Measurements from ENCODE around the gene COL26A1.

Gene COL26A1

DNA sequence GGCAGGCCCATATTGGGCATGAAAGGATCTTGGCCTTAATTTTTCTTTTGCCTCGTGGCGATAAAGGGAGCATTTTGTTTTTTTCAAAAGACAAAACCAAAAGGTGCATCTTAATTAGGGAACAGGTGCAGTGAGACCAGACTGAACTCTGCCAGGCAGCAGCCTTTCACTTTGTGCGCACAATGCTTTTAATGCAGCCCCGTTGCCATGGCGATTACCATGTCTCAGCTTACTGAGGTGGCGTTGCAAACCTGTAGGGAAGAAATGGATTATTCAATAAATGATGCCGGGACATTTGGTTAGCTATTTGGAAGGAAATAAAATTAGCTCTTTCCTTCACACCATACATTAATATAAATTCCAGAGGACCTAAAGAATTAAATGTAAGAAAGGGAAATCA lies 204.6 kb downstream of the COL26A1 start:
- Histone ChIP-seq H3K4ac (ENCODE audit: low read depth, low read length) (no peak overlapping the region), H3K36me3 (ENCODE audit: control insufficient read depth in 1 of 2, insufficient read depth in 2 of 2, low read length in 2 of 2) (no peaks in the 10 kb centered on the region), H4K91ac (ENCODE audit: low read depth, low read length) (no peak overlapping the region), H3K9me3 (ENCODE audit: insufficient read depth, low read depth, low read length) (peaks cover 4% of the 10 kb centered on the region), H3K14ac (ENCODE audit: low read length) (no peak overlapping the region), H3K23ac (ENCODE audit: low read length) (no peak overlapping the region), H3K79me1 (ENCODE audit: low read length) (no peaks in the 10 kb centered on the region), H3K4me1 (ENCODE audit: control insufficient read depth in 1 of 2, insufficient read depth in 2 of 2, low read length in 2 of 2) (peaks cover 0 to 6% of the 10 kb centered on the region in 2 experiments), H4K8ac (ENCODE audit: low read depth, low read length) (no peak overlapping the region), H3K18ac (ENCODE audit: low read length) (no peak overlapping the region), H3K4me3 (ENCODE audit: low read depth, low read length) (no peak overlapping the region), H2BK120ac (ENCODE audit: insufficient read depth, low read length, poor library complexity) (no peak overlapping the region), H2AFZ (ENCODE audit: insufficient read depth, low read length, poor library complexity) (no peak overlapping the region), H3K4me2 (ENCODE audit: low read length) (no peak overlapping the region), H3K79me2 (ENCODE audit: control insufficient read depth, insufficient read depth, low read length, poor library complexity) (no peaks in the 10 kb centered on the region), H4K12ac (ENCODE audit: low read depth, low read length) (no peak overlapping the region), H3K27ac (ENCODE audit: low read depth, low read length) (no peak overlapping the region), H2BK5ac (ENCODE audit: low read depth, low read length, poor library complexity) (no peak overlapping the region), H3K9ac (ENCODE audit: low read length) (no peak overlapping the region), H3K27me3 (ENCODE audit: insufficient read depth, low read length) (no peaks in the 10 kb centered on the region), H2AK5ac (ENCODE audit: low read length) (no peak overlapping the region), H2BK12ac (ENCODE audit: low read length) (no peak overlapping the region)
- no CpG with 5 or more reads among the region's 7 CpGs for WGBS (ENCODE audit: extremely low coverage, insufficient coverage, insufficient read length)
- no peak for DNase-seq

DNA sequence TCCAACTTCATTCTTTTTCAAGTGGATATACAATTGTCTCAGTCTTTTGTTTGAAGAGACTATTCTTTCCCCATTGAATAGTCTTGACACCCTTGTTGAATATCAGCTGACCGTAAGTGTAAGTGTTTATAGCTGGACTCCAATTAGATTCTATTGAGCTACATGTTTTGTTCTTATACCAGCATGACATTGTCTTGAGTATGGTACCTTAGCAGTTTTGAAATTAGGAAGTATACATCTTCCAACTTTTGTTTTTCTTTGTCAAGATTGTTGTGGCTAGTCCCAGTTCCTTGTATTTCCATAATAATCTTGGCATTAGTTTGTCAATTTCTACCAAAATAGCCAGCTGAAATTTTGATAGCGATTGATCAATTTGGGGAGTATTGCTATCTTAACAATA lies 209.5 kb downstream of the COL26A1 start:
- no peaks in the 10 kb centered on the region for H3K27me3 ChIP-seq (ENCODE audit: insufficient read depth, low read length)
- H3K4me3 ChIP-seq (ENCODE audit: low read depth, low read length) = no peak overlapping the region
- H3K4me2 ChIP-seq (ENCODE audit: low read length) = no peak overlapping the region
- H4K8ac ChIP-seq (ENCODE audit: low read depth, low read length) = no peak overlapping the region
- H2BK120ac ChIP-seq (ENCODE audit: insufficient read depth, low read length, poor library complexity) = no peak overlapping the region
- H3K4me1 ChIP-seq (ENCODE audit: control insufficient read depth in 1 of 2, insufficient read depth in 2 of 2, low read length in 2 of 2) = no peaks in the 10 kb centered on the region
- DNase-seq = no peak
- no peak overlapping the region for H3K23ac ChIP-seq (ENCODE audit: low read length)
- no peaks in the 10 kb centered on the region for H3K79me2 ChIP-seq (ENCODE audit: control insufficient read depth, insufficient read depth, low read length, poor library complexity)
- no peak overlapping the region for H3K18ac ChIP-seq (ENCODE audit: low read length)
- H3K9ac ChIP-seq (ENCODE audit: low read length) = no peak overlapping the region
- peaks cover 6% of the 10 kb centered on the region for H3K9me3 ChIP-seq (ENCODE audit: insufficient read depth, low read depth, low read length)
- no peak overlapping the region for H2BK5ac ChIP-seq (ENCODE audit: low read depth, low read length, poor library complexity)
- H4K12ac ChIP-seq (ENCODE audit: low read depth, low read length) = no peak overlapping the region
- H2BK12ac ChIP-seq (ENCODE audit: low read length) = no peak overlapping the region
- no peaks in the 10 kb centered on the region for H3K36me3 ChIP-seq (ENCODE audit: control insufficient read depth in 1 of 2, insufficient read depth in 2 of 2, low read length in 2 of 2)
- H3K4ac ChIP-seq (ENCODE audit: low read depth, low read length) = no peak overlapping the region
- H4K91ac ChIP-seq (ENCODE audit: low read depth, low read length) = no peak overlapping the region
- no peak overlapping the region for H3K14ac ChIP-seq (ENCODE audit: low read length)
- no peak overlapping the region for H3K27ac ChIP-seq (ENCODE audit: low read depth, low read length)
- H3K79me1 ChIP-seq (ENCODE audit: low read length) = no peaks in the 10 kb centered on the region
- WGBS (ENCODE audit: extremely low coverage, insufficient coverage, insufficient read length) = no CpG with 5 or more reads among the region's 2 CpGs
- no peak overlapping the region for H2AFZ ChIP-seq (ENCODE audit: insufficient read depth, low read length, poor library complexity)
- H2AK5ac ChIP-seq (ENCODE audit: low read length) = no peak overlapping the region

DNA sequence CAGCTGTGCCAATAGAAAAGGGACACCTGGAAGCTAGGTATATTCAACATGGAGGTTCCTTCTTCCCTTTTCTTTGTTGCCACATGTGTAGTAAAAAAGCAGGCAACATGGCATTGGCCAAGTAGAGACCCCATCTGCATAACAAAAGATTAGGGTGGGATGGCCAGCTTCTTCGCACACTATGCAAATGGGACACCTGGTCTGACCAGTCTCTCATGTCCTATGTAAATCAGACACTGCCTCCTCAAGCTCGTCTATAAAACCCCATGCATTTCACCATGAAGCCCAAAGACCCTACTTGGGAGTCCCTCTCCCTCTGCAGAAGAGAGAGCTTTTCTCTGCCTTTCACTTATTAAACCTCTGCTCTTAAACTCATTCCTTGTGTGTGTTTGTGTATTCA lies 212.5 kb downstream of the COL26A1 start:
- H3K14ac ChIP-seq (ENCODE audit: low read length) = no peak overlapping the region
- H3K9ac ChIP-seq (ENCODE audit: low read length) = no peak overlapping the region
- H4K12ac ChIP-seq (ENCODE audit: low read depth, low read length) = no peak overlapping the region
- no peak overlapping the region for H3K23ac ChIP-seq (ENCODE audit: low read length)
- peaks cover 5% of the 10 kb centered on the region for H3K9me3 ChIP-seq (ENCODE audit: insufficient read depth, low read depth, low read length)
- H3K27me3 ChIP-seq (ENCODE audit: insufficient read depth, low read length) = no peaks in the 10 kb centered on the region
- no peak overlapping the region for H2BK5ac ChIP-seq (ENCODE audit: low read depth, low read length, poor library complexity)
- no peaks in the 10 kb centered on the region for H3K36me3 ChIP-seq (ENCODE audit: control insufficient read depth in 1 of 2, insufficient read depth in 2 of 2, low read length in 2 of 2)
- H4K91ac ChIP-seq (ENCODE audit: low read depth, low read length) = no peak overlapping the region
- no peak overlapping the region for H3K4ac ChIP-seq (ENCODE audit: low read depth, low read length)
- no CpG with 5 or more reads among the region's 2 CpGs for WGBS (ENCODE audit: extremely low coverage, insufficient coverage, insufficient read length)
- no peak overlapping the region for H4K8ac ChIP-seq (ENCODE audit: low read depth, low read length)
- no peak overlapping the region for H3K4me3 ChIP-seq (ENCODE audit: low read depth, low read length)
- H2AK5ac ChIP-seq (ENCODE audit: low read length) = no peak overlapping the region
- no peak overlapping the region for H3K18ac ChIP-seq (ENCODE audit: low read length)
- no peak overlapping the region for H2BK12ac ChIP-seq (ENCODE audit: low read length)
- H3K79me2 ChIP-seq (ENCODE audit: control insufficient read depth, insufficient read depth, low read length, poor library complexity) = no peaks in the 10 kb centered on the region
- no peaks in the 10 kb centered on the region for H3K79me1 ChIP-seq (ENCODE audit: low read length)
- no peak overlapping the region for H3K4me2 ChIP-seq (ENCODE audit: low read length)
- no peaks in the 10 kb centered on the region for H3K4me1 ChIP-seq (ENCODE audit: control insufficient read depth in 1 of 2, insufficient read depth in 2 of 2, low read length in 2 of 2)
- H3K27ac ChIP-seq (ENCODE audit: low read depth, low read length) = no peak overlapping the region
- no peak overlapping the region for H2AFZ ChIP-seq (ENCODE audit: insufficient read depth, low read length, poor library complexity)
- DNase-seq = no peak
- no peak overlapping the region for H2BK120ac ChIP-seq (ENCODE audit: insufficient read depth, low read length, poor library complexity)

DNA sequence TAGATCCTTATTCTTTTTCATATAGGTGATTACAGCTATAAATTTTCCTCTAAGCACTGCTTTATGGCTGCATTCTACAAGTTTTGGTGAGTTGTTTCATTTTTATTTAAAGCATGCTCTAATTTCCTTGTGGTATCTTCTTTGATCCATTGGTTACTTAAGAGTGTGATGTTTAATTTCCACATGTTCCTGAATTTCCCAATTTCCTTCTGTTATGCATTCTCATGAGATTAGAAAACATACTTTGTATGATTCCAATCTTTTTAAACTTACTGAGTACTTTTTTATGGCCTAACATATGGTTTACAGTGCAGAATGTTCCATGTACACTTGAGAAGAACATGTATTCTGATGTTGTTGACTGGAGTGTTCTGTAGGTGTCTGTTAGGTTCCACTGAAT lies 213.0 kb downstream of the COL26A1 start:
- H3K36me3 ChIP-seq (ENCODE audit: control insufficient read depth in 1 of 2, insufficient read depth in 2 of 2, low read length in 2 of 2) = no peaks in the 10 kb centered on the region
- peak in 1 of 2 donors; percentile 47 for DNase-seq
- H3K4me3 ChIP-seq (ENCODE audit: low read depth, low read length) = no peak overlapping the region
- no peak overlapping the region for H3K4me2 ChIP-seq (ENCODE audit: low read length)
- no peak overlapping the region for H4K12ac ChIP-seq (ENCODE audit: low read depth, low read length)
- no peak overlapping the region for H3K14ac ChIP-seq (ENCODE audit: low read length)
- H2AFZ ChIP-seq (ENCODE audit: insufficient read depth, low read length, poor library complexity) = no peak overlapping the region
- no peaks in the 10 kb centered on the region for H3K79me1 ChIP-seq (ENCODE audit: low read length)
- H2BK12ac ChIP-seq (ENCODE audit: low read length) = no peak overlapping the region
- no peak overlapping the region for H4K91ac ChIP-seq (ENCODE audit: low read depth, low read length)
- H4K8ac ChIP-seq (ENCODE audit: low read depth, low read length) = no peak overlapping the region
- H3K9me3 ChIP-seq (ENCODE audit: insufficient read depth, low read depth, low read length) = peaks cover 5% of the 10 kb centered on the region
- H2BK5ac ChIP-seq (ENCODE audit: low read depth, low read length, poor library complexity) = no peak overlapping the region
- H2AK5ac ChIP-seq (ENCODE audit: low read length) = no peak overlapping the region
- no peak overlapping the region for H3K23ac ChIP-seq (ENCODE audit: low read length)
- no peaks in the 10 kb centered on the region for H3K79me2 ChIP-seq (ENCODE audit: control insufficient read depth, insufficient read depth, low read length, poor library complexity)
- no peak overlapping the region for H3K4ac ChIP-seq (ENCODE audit: low read depth, low read length)
- H3K18ac ChIP-seq (ENCODE audit: low read length) = no peak overlapping the region
- H3K9ac ChIP-seq (ENCODE audit: low read length) = no peak overlapping the region
- no peaks in the 10 kb centered on the region for H3K4me1 ChIP-seq (ENCODE audit: control insufficient read depth in 1 of 2, insufficient read depth in 2 of 2, low read length in 2 of 2)
- no peak overlapping the region for H3K27ac ChIP-seq (ENCODE audit: low read depth, low read length)
- no peaks in the 10 kb centered on the region for H3K27me3 ChIP-seq (ENCODE audit: insufficient read depth, low read length)
- H2BK120ac ChIP-seq (ENCODE audit: insufficient read depth, low read length, poor library complexity) = no peak overlapping the region
